IMR-90 (cell line): Measurements from ENCODE around the gene LCP1. TPM values are rescaled to one million over a fixed set of nuclear protein-coding genes. Genes with fewer than 3 reads are reported as not detected.

Experiments used
- ATAC-seq: fragments of 200-7000 bp; cut with Tn5 transposase; 2 replicates; pipeline ENCODE4 v1.9.1; 2020; ENCODE audit warnings: low read depth, mild to moderate bottlenecking, moderate library complexity
- BruUV-seq: library from RNA; stranded (reverse); fragments of 400-500 nt; replicated peaks from 2 replicates; lab custom pipeline; 2021; lab: Mats Ljungman, UMichigan
- CTCF ChIA-PET: fragments of 300-600 bp; formaldehyde crosslinking; extraction: SDS; loops from one replicate; lab custom pipeline; 2021; ENCODE audit warnings: antibody characterized with exemption; lab: Yijun Ruan, JAX
- POLR2A ChIA-PET: fragments of 300-600 bp; sonication (Branson Sonifier 250); formaldehyde crosslinking; loops from one replicate; lab custom pipeline; 2022; ENCODE audit warnings: antibody characterized with exemption; ENCODE audit not compliant: unreplicated experiment; lab: Charles Lee
- DNase-seq: peaks from one replicate; pipeline ENCODE4 v3.0.0; 2013
- H2AFZ ChIP-seq: replicated peaks from 2 replicates; pipeline ENCODE3; 2013; ENCODE audit warnings: low read length, mild to moderate bottlenecking; ENCODE audit not compliant: poor library complexity
- H2AK5ac ChIP-seq: 2 replicates; pipeline ENCODE4 v1.6.1; 2013; ENCODE audit warnings: low read depth, low read length, inconsistent platforms
- H2AK9ac ChIP-seq: replicated peaks from 2 replicates; pipeline ENCODE3; 2013; ENCODE audit warnings: mild to moderate bottlenecking, low read depth, low read length, moderate library complexity; ENCODE audit not compliant: poor library complexity
- H2BK120ac ChIP-seq: 2 replicates; pipeline ENCODE4 v1.6.1; 2013; ENCODE audit warnings: low read depth, low read length, inconsistent platforms
- H2BK15ac ChIP-seq: 3 replicates; pipeline ENCODE4 v1.6.1; 2013; ENCODE audit warnings: low read depth, low read length, inconsistent platforms
- H2BK20ac ChIP-seq: 2 replicates; pipeline ENCODE4 v1.6.1; 2013; ENCODE audit warnings: low read depth, mild to moderate bottlenecking, inconsistent platforms, low read length, moderate library complexity
- H2BK5ac ChIP-seq: 2 replicates; pipeline ENCODE4 v1.6.1; 2013; ENCODE audit warnings: mild to moderate bottlenecking, low read depth, low read length, inconsistent platforms; ENCODE audit not compliant: poor library complexity, severe bottlenecking
- H3K14ac ChIP-seq: replicated peaks from 2 replicates; pipeline ENCODE4 v1.6.1; 2013; ENCODE audit warnings: low read depth, low read length, inconsistent platforms
- H3K18ac ChIP-seq: 2 replicates; pipeline ENCODE4 v1.6.1; 2013; ENCODE audit warnings: low read depth, low read length, control low read depth
- H3K23ac ChIP-seq: 2 replicates; pipeline ENCODE4 v1.6.1; 2013; ENCODE audit warnings: low read depth, low read length, inconsistent platforms
- H3K27ac ChIP-seq: 2 replicates; pipeline ENCODE4 v1.5.1; 2013; ENCODE audit warnings: mild to moderate bottlenecking, control low read depth, low read length; ENCODE audit not compliant: insufficient read depth
- H3K27me3 ChIP-seq: 2 replicates; pipeline ENCODE4 v1.6.1; 2013; ENCODE audit warnings: low read length; ENCODE audit not compliant: control insufficient read depth, insufficient read depth
- H3K36me3 ChIP-seq: 2 replicates; pipeline ENCODE4 v1.6.1; 2013; ENCODE audit warnings: low read length, mixed read lengths; ENCODE audit not compliant: control insufficient read depth, insufficient read depth
- H3K4ac ChIP-seq: 2 replicates; pipeline ENCODE4 v1.6.1; 2013; ENCODE audit warnings: low read depth, low read length, inconsistent platforms
- H3K4me1 ChIP-seq: 2 replicates; pipeline ENCODE4 v1.6.1; 2013; ENCODE audit warnings: low read length, mixed read lengths; ENCODE audit not compliant: control insufficient read depth, insufficient read depth
- H3K4me2 ChIP-seq: 2 replicates; pipeline ENCODE4 v1.6.1; 2013; ENCODE audit warnings: low read depth, mild to moderate bottlenecking, control low read depth, low read length, moderate library complexity
- H3K4me3 ChIP-seq: 2 replicates; pipeline ENCODE4 v1.5.1; 2013; ENCODE audit warnings: low read depth, mild to moderate bottlenecking, control low read depth, low read length, moderate library complexity; ENCODE audit not compliant: insufficient read depth
- H3K56ac ChIP-seq: 2 replicates; pipeline ENCODE4 v1.6.1; 2013; ENCODE audit warnings: low read length, inconsistent platforms; ENCODE audit not compliant: insufficient read depth; ENCODE audit errors: extremely low read depth
- H3K79me1 ChIP-seq, 2 experiments: 2 replicates each; pipeline ENCODE4 v1.6.1; 2013; ENCODE audit warnings: low read length in 2 of 2, inconsistent platforms in 1 of 2, low read depth in 1 of 2
- H3K9ac ChIP-seq: 2 replicates; pipeline ENCODE4 v1.6.1; 2013; ENCODE audit warnings: low read depth, low read length, control low read depth
- H3K9me1 ChIP-seq: 2 replicates; pipeline ENCODE4 v1.6.1; 2013; ENCODE audit warnings: low read length, inconsistent platforms; ENCODE audit not compliant: insufficient read depth
- H3K9me3 ChIP-seq: 2 replicates; pipeline ENCODE4 v1.6.1; 2013; ENCODE audit warnings: low read length; ENCODE audit not compliant: control insufficient read depth, insufficient read depth
- H4K20me1 ChIP-seq: 2 replicates; pipeline ENCODE4 v1.6.1; 2013; ENCODE audit warnings: low read length, inconsistent platforms; ENCODE audit not compliant: insufficient read depth
- H4K5ac ChIP-seq: 2 replicates; pipeline ENCODE4 v1.6.1; 2013; ENCODE audit warnings: mild to moderate bottlenecking, low read depth, low read length, control low read depth
- H4K8ac ChIP-seq, 2 experiments: 2 replicates each; pipeline ENCODE4 v1.6.1; 2013; ENCODE audit warnings: low read depth in 2 of 2, low read length in 2 of 2, control low read depth in 1 of 2, inconsistent platforms in 1 of 2
- H4K91ac ChIP-seq: 2 replicates; pipeline ENCODE4 v1.6.1; 2013; ENCODE audit warnings: low read depth, low read length, inconsistent platforms; ENCODE audit not compliant: insufficient read depth
- CEBPB ChIP-seq: IDR thresholded peaks from 2 replicates; pipeline ENCODE4 v1.6.1; 2012; ENCODE audit warnings: low read depth, low read length, improper control_type of control experiment
- CHD1 ChIP-seq: IDR thresholded peaks from 2 replicates; pipeline ENCODE4 v1.6.1; 2012; ENCODE audit warnings: low read depth, low read length, improper control_type of control experiment
- CTCF ChIP-seq: conservative IDR thresholded peaks from 2 replicates; pipeline ENCODE4 v1.5.1; 2012; ENCODE audit warnings: mild to moderate bottlenecking, low read depth, low read length, improper control_type of control experiment
- FOS ChIP-seq: fragments of 150-350 bp; IDR thresholded peaks from 2 replicates; pipeline ENCODE4 v1.6.1; 2016; ENCODE audit warnings: low read depth, low read length
- MAZ ChIP-seq: IDR thresholded peaks from 2 replicates; pipeline ENCODE4 v1.6.1; 2012; ENCODE audit warnings: low read depth, mild to moderate bottlenecking, low read length, improper control_type of control experiment, moderate library complexity, borderline replicate concordance
- MXI1 ChIP-seq: IDR thresholded peaks from 2 replicates; pipeline ENCODE4 v1.6.1; 2012; ENCODE audit warnings: low read depth, mild to moderate bottlenecking, low read length, moderate library complexity, borderline replicate concordance
- NFE2L2 ChIP-seq: fragments of 150-350 bp; IDR thresholded peaks from 2 replicates; pipeline ENCODE4 v1.6.1; 2016; ENCODE audit warnings: low read depth, mild to moderate bottlenecking, low read length
- RCOR1 ChIP-seq: IDR thresholded peaks from 2 replicates; pipeline ENCODE4 v1.6.1; 2012; ENCODE audit warnings: mild to moderate bottlenecking, low read length, improper control_type of control experiment; ENCODE audit not compliant: insufficient replicate concordance
- USF2 ChIP-seq: fragments of 150-350 bp; IDR thresholded peaks from 2 replicates; pipeline ENCODE4 v1.6.1; 2017; ENCODE audit warnings: mild to moderate bottlenecking, antibody characterized with exemption, low read length, low read depth
- WGBS, 2 experiments: methylation state at CpG; one replicate each; pipeline versions ENCODE4 v1.1.5 to v1.1.7; 2013; ENCODE audit warnings: missing lambda C conversion rate in 2 of 2; ENCODE audit not compliant: insufficient read length in 1 of 2; ENCODE audit errors: extremely low coverage in 2 of 2; 5-methylcytosine and 5-hydroxymethylcytosine counted together
- dilution Hi-C: fragments of 300-500 bp; cut with HindIII; formaldehyde crosslinking; loops from one replicate; pipeline ENCODE4 v1.14.3; 2018; ENCODE audit warnings: low sequenced_read_pairs; ENCODE audit not compliant: unreplicated experiment
- in situ Hi-C: fragments of 300-500 bp; cut with MboI; formaldehyde crosslinking; loops from 3 replicates; pipeline ENCODE4 v1.14.3; 2019; ENCODE audit warnings: low sequenced_read_pairs, inconsistent platforms, mixed read lengths
- intact Hi-C: fragments of 100-400 bp; cut with micrococcal nuclease; formaldehyde crosslinking; loops from 2 replicates; pipeline ENCODE4 v1.10.0; 2022
- polyA plus RNA-seq, 3 experiments: library from polyadenylated mRNA; depleted of rRNA; stranded (reverse); fragments of >200 nt; gene quantifications; 2 replicates each; pipeline ENCODE4 v1.2.3, GENCODE V29; 2012; ENCODE audit warnings: low replicate concordance in 1 of 3
- total RNA-seq: library from RNA; depleted of rRNA; stranded (reverse); fragments of >200 nt; gene quantifications from 2 replicates; pipeline ENCODE4 v1.2.3, GENCODE V29; 2012

The LCP1 gene
- total and polyA plus RNA-seq, 2 of the 4 experiments (the other 2 are of a cell fraction): not detected

- no peak overlapping the region for H3K18ac ChIP-seq
- H2AK5ac ChIP-seq: no peak overlapping the region
- H3K4me3 ChIP-seq: no peak overlapping the region
- no peak overlapping the region for H2BK20ac ChIP-seq
- H4K91ac ChIP-seq: no peak overlapping the region
- no peak overlapping the region for H3K27ac ChIP-seq
- no peaks in the 10 kb centered on the region for H4K20me1 ChIP-seq
- intact Hi-C loops (no loop called here), dilution Hi-C loops (no loop called here), in situ Hi-C loops (no loop called here)
- no TSS peak for BruUV-seq
- no peak overlapping the region for H2BK15ac ChIP-seq
- DNase-seq (no peak), ATAC-seq (no peak)
- no peaks in the 10 kb centered on the region; the same call in none of the 2 replicates for H3K27me3 ChIP-seq
- H2AFZ ChIP-seq: no peak overlapping the region
- H3K14ac ChIP-seq: no peak overlapping the region
- POLR2A ChIA-PET: no interaction called here
- H3K4me2 ChIP-seq: no peak overlapping the region
- CTCF ChIA-PET: no interaction called here
- no peak overlapping the region for H2AK9ac ChIP-seq
- no peak overlapping the region for H3K9ac ChIP-seq
- no peaks in the 10 kb centered on the region for H3K36me3 ChIP-seq
- H2BK120ac ChIP-seq: no peak overlapping the region
- H4K5ac ChIP-seq: no peak overlapping the region
- H3K4me1 ChIP-seq: no peaks in the 10 kb centered on the region
- H4K8ac ChIP-seq: no peak overlapping the region
- TF ChIP-seq RCOR1: no peak
- TF ChIP-seq CTCF: no peak
- no peak for TF ChIP-seq CHD1
- TF ChIP-seq MAZ: no peak
- no peak for TF ChIP-seq NFE2L2
- no peak for TF ChIP-seq MXI1
- TF ChIP-seq CEBPB: no peak
- TF ChIP-seq FOS: no peak
- TF ChIP-seq USF2: no peak
- H3K9me3 ChIP-seq: no peaks in the 10 kb centered on the region
- no peaks in the 10 kb centered on the region for H3K9me1 ChIP-seq
- no peaks in the 10 kb centered on the region for H3K79me1 ChIP-seq
- no peak overlapping the region for H3K56ac ChIP-seq
- no peak overlapping the region for H2BK5ac ChIP-seq
- H3K4ac ChIP-seq: no peak overlapping the region
- no peak overlapping the region for H3K23ac ChIP-seq
- WGBS, 2 experiments: 60% methylated on average over 1 of the region's 1 CpG; no CpG with 5 or more reads in 1 of the 2 experiments
Measured at GRCh38 chr13:46166224-46166584, 15.8 kb downstream of the LCP1 start.
